H1 (cell line): ENCODE results near the gene ZNF562. TPM values are rescaled to one million over a fixed set of nuclear protein-coding genes. Genes with fewer than 3 reads are reported as not detected.

Experiments used
- CTCF ChIA-PET: fragments of 300-600 bp; sonication (Branson Sonifier 250); formaldehyde crosslinking; loops from one replicate; lab custom pipeline; 2021; ENCODE audit not compliant: partially characterized antibody; lab: Charles Lee
- POLR2A ChIA-PET: fragments of 300-600 bp; sonication (Branson Sonifier 250); formaldehyde crosslinking; loops from one replicate; lab custom pipeline; 2021; ENCODE audit warnings: inconsistent platforms; ENCODE audit not compliant: partially characterized antibody; lab: Charles Lee
- DNase-seq, 2 experiments: peaks; one replicate each; pipeline versions ENCODE4 v3.0.0 to v3.0.0-alpha.2; 2010 to 2022; ENCODE audit warnings: low spot score in 2 of 2, low read depth in 1 of 2, mixed read lengths in 1 of 2
- FAIRE-seq: peaks from 2 replicates; lab custom pipeline; 2011; peaks lifted over from hg19 to GRCh38; lab: Jason Lieb, UNC
- H2AFZ ChIP-seq: 2 replicates; pipeline ENCODE4 v1.8.1; 2012; ENCODE audit warnings: low read length, inconsistent platforms
- H2AK5ac ChIP-seq: 2 replicates; pipeline ENCODE4 v1.6.1; 2013; ENCODE audit warnings: low read depth, low read length
- H2BK120ac ChIP-seq: replicated peaks from 2 replicates; pipeline ENCODE3; 2013; ENCODE audit warnings: low read depth, low read length, inconsistent platforms
- H2BK12ac ChIP-seq: 2 replicates; pipeline ENCODE4 v1.6.1; 2013; ENCODE audit warnings: low read depth, low read length
- H2BK15ac ChIP-seq: 2 replicates; pipeline ENCODE4 v1.6.1; 2013; ENCODE audit warnings: low read length
- H2BK20ac ChIP-seq: 2 replicates; pipeline ENCODE4 v1.6.1; 2013; ENCODE audit warnings: low read length
- H2BK5ac ChIP-seq: 2 replicates; pipeline ENCODE4 v1.6.1; 2013; ENCODE audit warnings: low read depth, low read length
- H3K14ac ChIP-seq: 2 replicates; pipeline ENCODE4 v1.6.1; 2013; ENCODE audit warnings: inconsistent platforms; ENCODE audit not compliant: insufficient read length
- H3K18ac ChIP-seq: 2 replicates; pipeline ENCODE4 v1.6.1; 2013; ENCODE audit warnings: low read length; ENCODE audit errors: extremely low read depth
- H3K23ac ChIP-seq: 2 replicates; pipeline ENCODE4 v1.6.1; 2013; ENCODE audit warnings: inconsistent platforms; ENCODE audit not compliant: insufficient read length
- H3K23me2 ChIP-seq: 2 replicates; pipeline ENCODE4 v1.6.1; 2013; ENCODE audit warnings: low read depth, low read length
- H3K27ac ChIP-seq: 2 replicates; pipeline ENCODE4 v1.6.1; 2011; ENCODE audit warnings: low read depth, low read length, inconsistent platforms
- H3K27me3 ChIP-seq, 4 experiments: replicated peaks in 1 of 4; 1 replicate in 1 of 4; 2 replicates in 3 of 4; pipeline versions ENCODE4 v1.6.1 to v1.8.1; 2011 to 2013; ENCODE audit warnings: low read length in 3 of 4, mild to moderate bottlenecking in 3 of 4, inconsistent platforms in 2 of 4, mixed read lengths in 2 of 4, moderate library complexity in 1 of 4; ENCODE audit not compliant: control insufficient read depth in 3 of 4, insufficient read depth in 3 of 4; ENCODE audit errors: extremely low read depth in 1 of 4
- H3K36me3 ChIP-seq, 4 experiments: 2 replicates each; pipeline versions ENCODE4 v1.6.1 to v1.8.1; 2011 to 2013; ENCODE audit warnings: mild to moderate bottlenecking in 4 of 4, low read length in 3 of 4, moderate library complexity in 2 of 4, control low read depth in 1 of 4, inconsistent platforms in 1 of 4; ENCODE audit not compliant: insufficient read depth in 4 of 4, control insufficient read depth in 2 of 4
- H3K4ac ChIP-seq: replicated peaks from 2 replicates; pipeline ENCODE3; 2013; ENCODE audit warnings: low read length, low read depth, mixed read lengths, inconsistent platforms; ENCODE audit not compliant: insufficient read length
- H3K4me1 ChIP-seq, 4 experiments: replicated peaks in 1 of 4; 1 replicate in 1 of 4; 2 replicates in 3 of 4; pipeline versions ENCODE4 v1.6.1 to v1.8.1; 2011 to 2013; ENCODE audit warnings: low read length in 3 of 4, inconsistent platforms in 2 of 4, mixed read lengths in 1 of 4; ENCODE audit not compliant: insufficient read depth in 4 of 4, control insufficient read depth in 3 of 4
- H3K4me2 ChIP-seq, 2 experiments: 2 replicates each; pipeline versions ENCODE4 v1.6.1 to v1.8.1; 2011 to 2013; ENCODE audit warnings: low read depth in 2 of 2, low read length in 2 of 2, control low read depth in 1 of 2, inconsistent platforms in 1 of 2, mild to moderate bottlenecking in 1 of 2; ENCODE audit not compliant: insufficient read depth in 1 of 2
- H3K4me3 ChIP-seq, 4 experiments: fragments of 200-600, 300-600 bp in 1 of 4; sonication (generic), shearing (Covaris generic), sonication (Bioruptor Twin) in 1 of 4; 2 replicates each; pipeline versions ENCODE4 v1.5.1 to v1.8.1; 2011 to 2016; ENCODE audit warnings: low read length in 4 of 4, low read depth in 3 of 4, control low read depth in 2 of 4, inconsistent platforms in 2 of 4, mild to moderate bottlenecking in 2 of 4, mixed read lengths in 1 of 4, moderate library complexity in 1 of 4; ENCODE audit not compliant: insufficient read depth in 2 of 4; ENCODE audit errors: extremely low read depth in 1 of 4
- H3K56ac ChIP-seq: replicated peaks from 2 replicates; pipeline ENCODE3; 2013; ENCODE audit warnings: low read depth, mild to moderate bottlenecking, mixed read lengths, low read length, inconsistent platforms; ENCODE audit not compliant: insufficient read length
- H3K79me1 ChIP-seq: 2 replicates; pipeline ENCODE4 v1.6.1; 2013; ENCODE audit warnings: low read depth, low read length, control low read depth
- H3K79me2 ChIP-seq, 2 experiments: 2 replicates each; pipeline versions ENCODE4 v1.6.1 to v1.8.1; 2012 to 2013; ENCODE audit warnings: low read length in 2 of 2, mild to moderate bottlenecking in 2 of 2, inconsistent platforms in 1 of 2; ENCODE audit not compliant: insufficient read depth in 2 of 2, control insufficient read depth in 1 of 2
- H3K9ac ChIP-seq, 4 experiments: replicated peaks in 1 of 4; 1 replicate in 1 of 4; 2 replicates in 3 of 4; pipeline versions ENCODE4 v1.6.1 to v1.8.1; 2011 to 2013; ENCODE audit warnings: low read depth in 3 of 4, low read length in 3 of 4, control low read depth in 2 of 4, mild to moderate bottlenecking in 2 of 4, moderate library complexity in 2 of 4, inconsistent platforms in 1 of 4; ENCODE audit errors: extremely low read depth in 1 of 4
- H3K9me3 ChIP-seq, 2 experiments: 2 replicates each; pipeline versions ENCODE4 v1.6.1 to v1.8.1; 2012 to 2013; ENCODE audit warnings: mild to moderate bottlenecking in 2 of 2, moderate library complexity in 2 of 2, control low read depth in 1 of 2, inconsistent platforms in 1 of 2, low read depth in 1 of 2, low read length in 1 of 2, mixed read lengths in 1 of 2; ENCODE audit not compliant: insufficient read depth in 2 of 2
- H4K20me1 ChIP-seq, 2 experiments: replicated peaks in 1 of 2; 2 replicates each; pipeline versions ENCODE3 to v1.8.1; 2011 to 2013; ENCODE audit warnings: inconsistent platforms in 2 of 2, low read length in 2 of 2, mild to moderate bottlenecking in 1 of 2; ENCODE audit not compliant: insufficient read depth in 2 of 2, control insufficient read depth in 1 of 2
- H4K5ac ChIP-seq: 2 replicates; pipeline ENCODE4 v1.6.1; 2013; ENCODE audit warnings: low read length, low read depth, mixed read lengths, inconsistent platforms; ENCODE audit not compliant: insufficient read length
- H4K8ac ChIP-seq: 2 replicates; pipeline ENCODE4 v1.8.0; 2013; ENCODE audit warnings: mild to moderate bottlenecking, moderate library complexity, low read length, inconsistent platforms; ENCODE audit not compliant: insufficient read depth; ENCODE audit errors: extremely low read depth
- H4K91ac ChIP-seq: replicated peaks from 2 replicates; pipeline ENCODE3; 2013; ENCODE audit warnings: low read length, mixed read lengths, inconsistent platforms; ENCODE audit not compliant: insufficient read length
- BCL11A ChIP-seq, 2 experiments: IDR thresholded peaks; one replicate each; pipeline ENCODE4 v1.6.1; 2011; ENCODE audit warnings: low read depth in 2 of 2, low read length in 2 of 2, mild to moderate bottlenecking in 2 of 2
- CEBPB ChIP-seq: IDR thresholded peaks from 2 replicates; pipeline ENCODE4 v1.6.1; 2012; ENCODE audit warnings: low read depth, low read length
- EGR1 ChIP-seq: IDR thresholded peaks from 2 replicates; pipeline ENCODE4 v1.6.1; 2011; ENCODE audit warnings: low read depth, low read length, borderline replicate concordance
- EZH2 ChIP-seq: fragments of 200-600 bp; sonication (generic); IDR thresholded peaks from 2 replicates; pipeline ENCODE4 v1.7.1; 2012; ENCODE audit warnings: low read depth, mild to moderate bottlenecking, moderate library complexity, low read length, inconsistent platforms; ENCODE audit not compliant: severe bottlenecking
- HDAC6 ChIP-seq: IDR thresholded peaks from one replicate; pipeline ENCODE4 v1.7.1; 2012; ENCODE audit warnings: low read depth, mild to moderate bottlenecking, inconsistent platforms, low read length, moderate library complexity
- KDM4A ChIP-seq: IDR thresholded peaks from one replicate; pipeline ENCODE4 v1.7.1; 2012; ENCODE audit warnings: low read depth, mild to moderate bottlenecking, moderate library complexity, low read length, inconsistent platforms; ENCODE audit not compliant: severe bottlenecking
- KDM5A ChIP-seq: fragments of 200-600 bp; IDR thresholded peaks from 2 replicates; pipeline ENCODE4 v1.7.1; 2012; ENCODE audit warnings: mild to moderate bottlenecking, low read length, inconsistent platforms, mixed read lengths
- MAFK ChIP-seq: IDR thresholded peaks from 2 replicates; pipeline ENCODE4 v1.6.1; 2012; ENCODE audit warnings: low read depth, mild to moderate bottlenecking, improper control_type of control experiment, low read length
- MAX ChIP-seq: IDR thresholded peaks from 2 replicates; pipeline ENCODE4 v1.6.1; 2012; ENCODE audit warnings: inconsistent platforms
- NANOG ChIP-seq: IDR thresholded peaks from 2 replicates; pipeline ENCODE4 v1.6.1; 2011; ENCODE audit warnings: low read length, low read depth, mild to moderate bottlenecking, inconsistent platforms; ENCODE audit not compliant: insufficient read depth, poor library complexity, severe bottlenecking
- POLR2A ChIP-seq, 2 experiments: IDR thresholded peaks; 1 replicate in 1 of 2; 2 replicates in 1 of 2; pipeline ENCODE4 v1.6.1; 2011; ENCODE audit warnings: low read depth in 2 of 2, low read length in 2 of 2, mild to moderate bottlenecking in 2 of 2; ENCODE audit errors: control extremely low read depth in 1 of 2
- RBBP5 ChIP-seq: IDR thresholded peaks from 2 replicates; pipeline ENCODE4 v1.7.1; 2012; ENCODE audit warnings: low read depth, mild to moderate bottlenecking, inconsistent platforms, low read length, moderate library complexity, borderline replicate concordance
- SIN3A ChIP-seq, 2 experiments: IDR thresholded peaks in 1 of 2; conservative IDR thresholded peaks in 1 of 2; 2 replicates each; pipeline ENCODE4 v1.6.1; 2011 to 2012; ENCODE audit warnings: low read length in 2 of 2, improper control_type of control experiment in 1 of 2, low read depth in 1 of 2, mild to moderate bottlenecking in 1 of 2
- SP4 ChIP-seq: IDR thresholded peaks from 2 replicates; pipeline ENCODE4 v1.6.1; 2012; ENCODE audit warnings: low read length, inconsistent platforms
- YY1 ChIP-seq: IDR thresholded peaks from 2 replicates; pipeline ENCODE4 v1.6.1; 2011; ENCODE audit warnings: low read depth, mild to moderate bottlenecking, low read length
- WGBS, 2 experiments: shearing (Covaris generic) in 1 of 2; methylation state at CpG; one replicate each; pipeline versions ENCODE4 v1.1.6 to v1.1.7; 2013 to 2015; ENCODE audit warnings: low lambda C conversion rate in 2 of 2, mixed read lengths in 2 of 2, inconsistent platforms in 1 of 2, low coverage in 1 of 2, missing lambda C conversion rate in 1 of 2; ENCODE audit not compliant: insufficient replicate concordance in 2 of 2, insufficient coverage in 1 of 2, insufficient read length in 1 of 2; ENCODE audit errors: extremely low coverage in 1 of 2, missing lambda C conversion rate in 1 of 2; 5-methylcytosine and 5-hydroxymethylcytosine counted together
- polyA plus RNA-seq, 7 experiments: library from polyadenylated mRNA; depleted of rRNA in 3 of 7; stranded (reverse) in 5 of 7; unstranded in 2 of 7; fragments of >200 nt in 5 of 7; fragments of 200-250 nt in 2 of 7; gene quantifications; 1 replicate in 5 of 7; 2 replicates in 1 of 7; 4 replicates in 1 of 7; pipeline versions ENCODE4 v1.2.1 to v1.2.3, GENCODE V29; 2011 to 2013; ENCODE audit warnings: missing spikeins in 2 of 7, mixed read lengths in 2 of 7
- total RNA-seq: library from RNA; stranded (reverse); fragmentation: NEBNext Ultra II Directional; extraction: Animal tissue kit (Norgen Biotek cat#: 25700); gene quantifications from 2 replicates; pipeline ENCODE4 v1.2.1, GENCODE V29; 2021

The ZNF562 gene
- total and polyA plus RNA-seq, 2 of the 8 experiments (the other 6 are each of a cell fraction or from before 2014, with no cell fraction given) = 0.12 to 2.5 TPM

- Histone ChIP-seq H3K27ac (no peak overlapping the region), H3K79me1 (no peaks in the 10 kb centered on the region; the same call in 1 of the 2 replicates), H2AFZ (no peak overlapping the region), H2BK120ac (no peak overlapping the region), H2BK12ac (no peak overlapping the region), H3K4me1 (no peaks in the 10 kb centered on the region), H3K4me3 (no peak overlapping the region), H3K9me3 (peaks cover 18 to 20% of the 10 kb centered on the region in 2 experiments), H2BK20ac (no peak overlapping the region), H3K18ac (no peak overlapping the region), H3K36me3 (peaks cover 0 to 4% (median 0%) of the 10 kb centered on the region in 4 experiments; a peak in 1 of 8 replicates), H3K14ac (no peak overlapping the region), H4K20me1 (no peaks in the 10 kb centered on the region), H3K27me3 (no peaks in the 10 kb centered on the region), H4K91ac (no peak overlapping the region), H4K8ac (no peak overlapping the region), H3K56ac (no peak overlapping the region), H3K4me2 (no peak overlapping the region), H3K79me2 (no peaks in the 10 kb centered on the region), H2BK15ac (no peak overlapping the region), H2BK5ac (no peak overlapping the region), H2AK5ac (no peak overlapping the region), H3K4ac (no peak overlapping the region), H3K9ac (no peak overlapping the region), H4K5ac (no peak overlapping the region), H3K23ac (no peak overlapping the region), H3K23me2 (no peaks in the 10 kb centered on the region)
- ChIA-PET CTCF (no interaction called here), POLR2A (no interaction called here)
- WGBS, 2 experiments = 85% methylated on average over 3 of the region's 3 CpGs; no CpG with 5 or more reads in 1 of the 2 experiments
- no peak for FAIRE-seq
- TF ChIP-seq BCL11A (IDR thresholded peaks at IDR 0.05; ENCODE audit: low read depth in 2 of 2, low read length in 2 of 2) (no peak), EGR1 (no peak), SP4 (no peak), KDM5A (no peak), POLR2A (IDR thresholded peaks at IDR 0.05; ENCODE audit: control extremely low read depth in 1 of 2, low read depth in 2 of 2, low read length in 2 of 2) (no peak), SIN3A (conservative IDR thresholded peaks at IDR 0.05 in 1 of 2, IDR thresholded peaks at IDR 0.05 in 1 of 2; ENCODE audit: low read depth in 1 of 2, low read length in 2 of 2) (no peak), MAX (no peak), KDM4A (no peak), YY1 (no peak), MAFK (no peak), NANOG (no peak), HDAC6 (no peak), EZH2 (no peak), RBBP5 (no peak), CEBPB (no peak)
- no peak for DNase-seq
These were observed 3.2 kb downstream of the ZNF562 start for GRCh38 chr19:9671655-9672054.
